Activated CD4-positive, CD25-positive, alpha-beta regulatory T cell treated with anti-CD3 and anti-CD28 coated beads, Interleukin-2, amount 50 U/mL, for 72 hours (primary cell): Measurements from ENCODE around the gene POGLUT3.

Experiments used
- DNase-seq: peaks from one replicate; pipeline ENCODE4 v3.0.0; 2021

Gene POGLUT3

GRCh38 chr11:108500169-108500568, 2.0 kb upstream of the POGLUT3 start:
- DNase-seq = no peak

- DNase-seq = no peak
Measured at GRCh38 chr11:108498816-108499408, 728 bp upstream of the POGLUT3 start.

GRCh38 chr11:108497317-108498045, 703 bp downstream of the POGLUT3 start:
- DNase-seq = peak; percentile 62

- no peak for DNase-seq
Measured at GRCh38 chr11:108496643-108497256, 1.4 kb downstream of the POGLUT3 start.

GRCh38 chr11:108495326-108495725, 2.9 kb downstream of the POGLUT3 start:
- no peak for DNase-seq

- DNase-seq = no peak
Measured at GRCh38 chr11:108494182-108494581, 4.0 kb downstream of the POGLUT3 start.

GRCh38 chr11:108491936-108492335, 6.2 kb downstream of the POGLUT3 start:
- DNase-seq = no peak

- DNase-seq = no peak
Measured at GRCh38 chr11:108486828-108487227, 11.4 kb downstream of the POGLUT3 start.

GRCh38 chr11:108486331-108486730, 11.9 kb downstream of the POGLUT3 start:
- DNase-seq = no peak

- DNase-seq = no peak
Measured at GRCh38 chr11:108483163-108483562, 15.0 kb downstream of the POGLUT3 start.

GRCh38 chr11:108474664-108475463, 23.3 kb downstream of the POGLUT3 start:
- no peak for DNase-seq

- no peak for DNase-seq
Measured at GRCh38 chr11:108472681-108473080, 25.5 kb downstream of the POGLUT3 start.

GRCh38 chr11:108468478-108468864, 29.7 kb downstream of the POGLUT3 start:
- DNase-seq = no peak

GRCh38 chr11:108467091-108467823, 30.9 kb downstream of the POGLUT3 start, which contains the start of gene C11orf65:
Gene C11orf65, minus strand, starts transcription at chr11:108467529. Its CDS starts 5,970 bp downstream, at chr11:108461559.
- peak; percentile 94 for DNase-seq

GRCh38 chr11:108466405-108466804, 31.8 kb downstream of the POGLUT3 start:
- no peak for DNase-seq

- DNase-seq = no peak
Measured at GRCh38 chr11:108453207-108453835, 44.9 kb downstream of the POGLUT3 start.
